Measurements from ENCODE around the gene CBFA2T3. TPM values are rescaled to one million over a fixed set of nuclear protein-coding genes. Genes with fewer than 3 reads are reported as not detected.

The CBFA2T3 gene
- total RNA-seq, 1 experiment from 2014 or later = 2.9 TPM

GRCh38 chr16:88883946-88884345 lies 93.1 kb downstream of the CBFA2T3 start:
- DNase-seq = no peak
- H3K14ac ChIP-seq (ENCODE audit: insufficient read depth, low read length) = no peak overlapping the region
- H4K20me1 ChIP-seq (ENCODE audit: control insufficient read depth, insufficient read depth, insufficient read length) = no peaks in the 10 kb centered on the region
- Mint-ChIP-seq H3K36me3 (ENCODE audit: insufficient read depth in 1 of 3, low read depth in 3 of 3) (no peaks in the 10 kb centered on the region), H3K27ac (no peak overlapping the region), H3K9me3 (no peaks in the 10 kb centered on the region), H3K27me3 (ENCODE audit: low read depth) (peaks cover 4% of the 10 kb centered on the region), H3K4me3 (no peak overlapping the region), H3K4me1 (peaks cover 0 to 11% of the 10 kb centered on the region in 2 experiments; a peak in 1 of 4 replicates)
- H3K9ac ChIP-seq (ENCODE audit: extremely low read depth, insufficient read length, low read length) = no peak overlapping the region
- H3K4ac ChIP-seq (ENCODE audit: low read depth, low read length) = no peak overlapping the region
- H3K79me2 ChIP-seq (ENCODE audit: insufficient read depth, low read length) = no peaks in the 10 kb centered on the region
- no peak overlapping the region for H3K18ac ChIP-seq (ENCODE audit: insufficient read length, low read depth, low read length)
- H2AFZ ChIP-seq (ENCODE audit: low read length) = no peak overlapping the region
- no peaks in the 10 kb centered on the region for H3K23me2 ChIP-seq (ENCODE audit: insufficient read length, low read depth, low read length, poor library complexity, severe bottlenecking)
- no peaks in the 10 kb centered on the region for H3K27me3 ChIP-seq (ENCODE audit: insufficient read depth, low read length)
- no peak overlapping the region for H2BK5ac ChIP-seq (ENCODE audit: insufficient read length, low read length)
- no peak overlapping the region for H3K23ac ChIP-seq (ENCODE audit: insufficient read length, low read depth, low read length)
- no peak overlapping the region for H3K27ac ChIP-seq (ENCODE audit: insufficient read length, low read depth, low read length)
- no peaks in the 10 kb centered on the region for H3K79me1 ChIP-seq (ENCODE audit: insufficient read depth, low read depth, low read length, poor library complexity, severe bottlenecking)
- no peak overlapping the region for H2BK15ac ChIP-seq (ENCODE audit: low read depth, low read length)
- H2BK12ac ChIP-seq (ENCODE audit: insufficient read length, low read depth, low read length) = no peak overlapping the region
- no peaks in the 10 kb centered on the region for H3K4me1 ChIP-seq (ENCODE audit: insufficient read depth, low read length)
- no peak overlapping the region for H4K91ac ChIP-seq (ENCODE audit: insufficient read length, low read depth, low read length)
- H2AK5ac ChIP-seq (ENCODE audit: insufficient read length, low read length) = no peak overlapping the region
- H3T11ph ChIP-seq (ENCODE audit: low read length) = no peak overlapping the region
- H3K9me3 ChIP-seq (ENCODE audit: control insufficient read depth, low read depth, low read length) = no peaks in the 10 kb centered on the region
- H2BK120ac ChIP-seq (ENCODE audit: low read depth, low read length, poor library complexity, severe bottlenecking) = no peak overlapping the region
- H4K5ac ChIP-seq (ENCODE audit: insufficient read length, low read depth, low read length) = no peak overlapping the region
- WGBS (ENCODE audit: extremely low coverage, insufficient read length, low lambda C conversion rate) = no CpG with 5 or more reads among the region's 11 CpGs
- H4K8ac ChIP-seq (replicated peaks; ENCODE audit: insufficient read length, low read depth, low read length) = no peak overlapping the region
- H2BK20ac ChIP-seq (ENCODE audit: low read depth, low read length, poor library complexity, severe bottlenecking) = no peak overlapping the region
- H3K56ac ChIP-seq (ENCODE audit: insufficient read length, low read depth, low read length) = no peak overlapping the region
- H3K4me2 ChIP-seq (ENCODE audit: insufficient read depth, insufficient read length, low read length) = no peak overlapping the region
- TF ChIP-seq, protein P1, sequence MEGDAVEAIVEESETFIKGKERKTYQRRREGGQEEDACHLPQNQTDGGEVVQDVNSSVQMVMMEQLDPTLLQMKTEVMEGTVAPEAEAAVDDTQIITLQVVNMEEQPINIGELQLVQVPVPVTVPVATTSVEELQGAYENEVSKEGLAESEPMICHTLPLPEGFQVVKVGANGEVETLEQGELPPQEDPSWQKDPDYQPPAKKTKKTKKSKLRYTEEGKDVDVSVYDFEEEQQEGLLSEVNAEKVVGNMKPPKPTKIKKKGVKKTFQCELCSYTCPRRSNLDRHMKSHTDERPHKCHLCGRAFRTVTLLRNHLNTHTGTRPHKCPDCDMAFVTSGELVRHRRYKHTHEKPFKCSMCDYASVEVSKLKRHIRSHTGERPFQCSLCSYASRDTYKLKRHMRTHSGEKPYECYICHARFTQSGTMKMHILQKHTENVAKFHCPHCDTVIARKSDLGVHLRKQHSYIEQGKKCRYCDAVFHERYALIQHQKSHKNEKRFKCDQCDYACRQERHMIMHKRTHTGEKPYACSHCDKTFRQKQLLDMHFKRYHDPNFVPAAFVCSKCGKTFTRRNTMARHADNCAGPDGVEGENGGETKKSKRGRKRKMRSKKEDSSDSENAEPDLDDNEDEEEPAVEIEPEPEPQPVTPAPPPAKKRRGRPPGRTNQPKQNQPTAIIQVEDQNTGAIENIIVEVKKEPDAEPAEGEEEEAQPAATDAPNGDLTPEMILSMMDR (conservative IDR thresholded peaks at IDR 0.05) = no peak

All from H9 (cell line).